SU-DHL-6 (cell line): ENCODE results near the gene PEX11A.

Source experiments
- H2AFZ ChIP-seq: fragments of 200-600 bp; sonication (generic); 2 replicates; pipeline ENCODE4 v1.6.1; 2014; ENCODE audit warnings: low read depth, mild to moderate bottlenecking, moderate library complexity, mixed read lengths, antibody characterized with exemption, low read length; ENCODE audit not compliant: severe bottlenecking
- H3F3A ChIP-seq: fragments of 200-600 bp; shearing (Covaris generic); 2 replicates; pipeline ENCODE4 v1.6.0; 2016; ENCODE audit warnings: antibody characterized with exemption, mild to moderate bottlenecking; ENCODE audit not compliant: insufficient read depth
- H3K27ac ChIP-seq: fragments of 200-600 bp; sonication (generic); 2 replicates; pipeline ENCODE4 v1.5.1; 2016; ENCODE audit warnings: low read depth, mild to moderate bottlenecking, low read length, moderate library complexity, mixed read lengths
- H3K27me3 ChIP-seq: fragments of 200-600 bp; sonication (generic), shearing (Covaris generic); 2 replicates; pipeline ENCODE4 v1.6.0; 2014; ENCODE audit warnings: mild to moderate bottlenecking, low read length
- H3K36me3 ChIP-seq: fragments of 200-600 bp; sonication (generic); 2 replicates; pipeline ENCODE4 v1.6.1; 2014; ENCODE audit warnings: mild to moderate bottlenecking, low read length, mixed read lengths
- H3K4me2 ChIP-seq: fragments of 300-600, 200-600 bp; shearing (Covaris generic), sonication (generic); 2 replicates; pipeline ENCODE4 v1.6.0; 2014; ENCODE audit warnings: low read length, low read depth, mild to moderate bottlenecking; ENCODE audit not compliant: poor library complexity, severe bottlenecking
- H3K4me3 ChIP-seq: fragments of 200-600 bp; sonication (generic); 2 replicates; pipeline ENCODE4 v1.5.1; 2014; ENCODE audit warnings: antibody characterized with exemption, low read length, mild to moderate bottlenecking, mixed read lengths; ENCODE audit not compliant: insufficient read depth, poor library complexity, severe bottlenecking
- H3K79me2 ChIP-seq: fragments of 200-600 bp; sonication (generic); 2 replicates; pipeline ENCODE4 v1.6.1; 2014; ENCODE audit warnings: mild to moderate bottlenecking, low read length, moderate library complexity; ENCODE audit not compliant: insufficient read depth
- H3K9ac ChIP-seq: fragments of 200-600 bp; sonication (generic); 2 replicates; pipeline ENCODE4 v1.7.0; 2014; ENCODE audit warnings: mild to moderate bottlenecking, low read length
- H3K9me2 ChIP-seq: fragments of 200-600 bp; sonication (generic); replicated peaks from 2 replicates; pipeline ENCODE4 v1.6.1; 2014; ENCODE audit warnings: low read length; ENCODE audit not compliant: insufficient read depth
- H3K9me3 ChIP-seq: fragments of 200-600 bp; sonication (generic); 2 replicates; pipeline ENCODE4 v1.6.1; 2014; ENCODE audit warnings: low read length, mixed read lengths; ENCODE audit not compliant: insufficient read depth
- H4K20me1 ChIP-seq: fragments of 200-600 bp; sonication (generic); 2 replicates; pipeline ENCODE4 v1.6.1; 2014; ENCODE audit warnings: low read depth, mild to moderate bottlenecking, antibody characterized with exemption, low read length, moderate library complexity, mixed read lengths
- EZH2phosphoT487 ChIP-seq: fragments of 200-600 bp; sonication (generic), shearing (Covaris generic); conservative IDR thresholded peaks from 2 replicates; pipeline ENCODE4 v1.6.1; 2018; ENCODE audit warnings: mild to moderate bottlenecking, antibody characterized with exemption, low read length, moderate library complexity, mixed read lengths
- TF ChIP-seq, protein P1 (sequence below): fragments of 200-600 bp; sonication (generic); IDR thresholded peaks from one replicate; pipeline ENCODE4 v1.5.1; 2017; ENCODE audit warnings: antibody characterized with exemption, mild to moderate bottlenecking, low read length, moderate library complexity; ENCODE audit not compliant: insufficient read depth, poor library complexity, severe bottlenecking

PEX11A gene

DNA sequence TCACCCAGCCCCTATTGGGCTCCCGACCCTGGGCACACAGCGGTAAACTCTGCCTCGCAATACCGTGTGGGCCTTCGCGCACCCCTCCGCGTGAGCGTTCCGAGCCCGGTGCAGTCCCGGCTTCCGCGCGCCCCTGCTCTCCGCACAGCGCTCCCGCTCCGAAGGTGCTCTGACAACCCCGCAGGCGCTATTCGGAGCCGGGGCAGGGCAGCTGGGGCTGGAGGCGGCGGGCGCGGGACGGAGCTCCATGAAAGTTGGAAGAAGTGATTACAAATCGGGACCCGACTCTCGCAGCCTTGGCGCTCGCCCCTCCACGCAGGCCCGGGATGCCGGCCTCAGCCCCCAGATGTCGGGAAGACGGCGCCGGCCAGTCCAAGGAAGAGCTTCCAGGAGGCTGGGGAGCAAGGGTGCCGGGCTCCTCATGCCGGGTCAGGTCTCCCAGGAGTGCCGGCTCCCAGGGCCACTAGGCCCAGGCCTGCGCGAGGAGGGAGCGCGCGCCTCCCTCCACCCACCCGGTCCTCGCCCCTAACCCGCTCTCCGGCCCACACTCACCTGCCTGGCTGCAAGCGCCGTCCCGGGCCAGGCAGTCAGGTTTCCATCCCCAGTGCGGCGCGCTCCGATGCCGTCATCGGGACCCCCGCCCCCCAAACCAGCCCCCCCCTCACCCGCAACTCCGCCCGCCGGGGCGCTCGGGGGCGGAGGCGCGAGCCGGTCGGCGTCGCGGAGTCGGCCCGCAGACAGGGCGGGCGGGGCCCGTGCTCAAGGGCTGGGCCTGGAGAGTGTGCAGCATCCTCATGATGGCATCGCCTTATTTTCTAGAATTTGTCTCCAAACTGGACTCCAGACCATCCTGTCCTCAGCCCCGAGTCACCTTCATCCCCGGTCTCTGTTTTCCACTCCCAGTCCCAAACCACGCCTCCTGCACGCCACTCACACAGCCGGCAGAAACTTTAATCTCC lies 35.4 kb downstream of the PEX11A start, which contains the start of gene KIF7:
KIF7 (minus strand) TSS at position 621 of the 959 bp plus-strand sequence. CDS start 2,537 bp downstream, outside the sequence.
- Histone ChIP-seq H3K9me2 (no peaks in the 10 kb centered on the region), H2AFZ (no peak within 1 kb of the TSS), H3K79me2 (no peaks in the 10 kb centered on the region), H3K4me2 (no peak within 1 kb of the TSS), H3K9me3 (no peaks in the 10 kb centered on the region), H3K4me3 (no peak within 1 kb of the TSS), H3K36me3 (no peaks in the 10 kb centered on the region), H4K20me1 (no peaks in the 10 kb centered on the region), H3K9ac (no peak within 1 kb of the TSS), H3K27ac (no peak within 1 kb of the TSS), H3F3A (no peaks in the 10 kb centered on the region), H3K27me3 (0 out of 2 replicates have a peak, but pooled peaks cover 3% of the 10 kb centered on the region)
- TF ChIP-seq, protein P1, sequence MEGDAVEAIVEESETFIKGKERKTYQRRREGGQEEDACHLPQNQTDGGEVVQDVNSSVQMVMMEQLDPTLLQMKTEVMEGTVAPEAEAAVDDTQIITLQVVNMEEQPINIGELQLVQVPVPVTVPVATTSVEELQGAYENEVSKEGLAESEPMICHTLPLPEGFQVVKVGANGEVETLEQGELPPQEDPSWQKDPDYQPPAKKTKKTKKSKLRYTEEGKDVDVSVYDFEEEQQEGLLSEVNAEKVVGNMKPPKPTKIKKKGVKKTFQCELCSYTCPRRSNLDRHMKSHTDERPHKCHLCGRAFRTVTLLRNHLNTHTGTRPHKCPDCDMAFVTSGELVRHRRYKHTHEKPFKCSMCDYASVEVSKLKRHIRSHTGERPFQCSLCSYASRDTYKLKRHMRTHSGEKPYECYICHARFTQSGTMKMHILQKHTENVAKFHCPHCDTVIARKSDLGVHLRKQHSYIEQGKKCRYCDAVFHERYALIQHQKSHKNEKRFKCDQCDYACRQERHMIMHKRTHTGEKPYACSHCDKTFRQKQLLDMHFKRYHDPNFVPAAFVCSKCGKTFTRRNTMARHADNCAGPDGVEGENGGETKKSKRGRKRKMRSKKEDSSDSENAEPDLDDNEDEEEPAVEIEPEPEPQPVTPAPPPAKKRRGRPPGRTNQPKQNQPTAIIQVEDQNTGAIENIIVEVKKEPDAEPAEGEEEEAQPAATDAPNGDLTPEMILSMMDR: no peak

DNA sequence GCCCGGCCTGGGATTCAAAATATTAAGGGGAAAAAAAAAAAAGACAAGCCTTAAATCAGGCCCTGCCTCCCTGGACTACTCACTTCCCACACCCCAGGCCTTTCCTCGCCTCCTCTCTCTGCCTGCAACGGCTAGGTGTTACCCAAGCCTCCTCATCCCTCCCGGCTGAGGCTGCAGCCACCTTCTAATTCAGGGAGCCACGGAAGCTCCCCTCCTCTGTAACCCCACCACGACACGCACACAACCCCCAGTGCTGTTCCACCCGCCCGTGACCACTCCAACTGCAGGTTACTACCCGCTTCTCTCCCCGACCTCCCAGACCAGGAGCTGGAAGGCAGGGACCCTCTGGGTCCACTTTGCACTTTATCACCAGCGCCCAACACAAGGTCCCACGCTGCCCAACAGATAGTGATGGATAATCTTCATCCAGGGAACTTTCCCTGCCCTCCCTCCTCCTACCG lies 36.2 kb downstream of the PEX11A start:
- H3K9me2 ChIP-seq: no peaks in the 10 kb centered on the region
- H3K27ac ChIP-seq: no peak overlapping the region
- no peaks in the 10 kb centered on the region for H4K20me1 ChIP-seq
- 0 out of 2 replicates have a peak, but pooled peaks cover 3% of the 10 kb centered on the region for H3K27me3 ChIP-seq
- no peak overlapping the region for H3K4me3 ChIP-seq
- no peaks in the 10 kb centered on the region for H3K9me3 ChIP-seq
- no peaks in the 10 kb centered on the region for H3K79me2 ChIP-seq
- no peak overlapping the region for H3K4me2 ChIP-seq
- no peaks in the 10 kb centered on the region for H3K36me3 ChIP-seq
- H3F3A ChIP-seq: no peaks in the 10 kb centered on the region
- H2AFZ ChIP-seq: no peak overlapping the region
- TF ChIP-seq EZH2phosphoT487: no peak
- TF ChIP-seq, protein P1: no peak
- no peak overlapping the region for H3K9ac ChIP-seq

DNA sequence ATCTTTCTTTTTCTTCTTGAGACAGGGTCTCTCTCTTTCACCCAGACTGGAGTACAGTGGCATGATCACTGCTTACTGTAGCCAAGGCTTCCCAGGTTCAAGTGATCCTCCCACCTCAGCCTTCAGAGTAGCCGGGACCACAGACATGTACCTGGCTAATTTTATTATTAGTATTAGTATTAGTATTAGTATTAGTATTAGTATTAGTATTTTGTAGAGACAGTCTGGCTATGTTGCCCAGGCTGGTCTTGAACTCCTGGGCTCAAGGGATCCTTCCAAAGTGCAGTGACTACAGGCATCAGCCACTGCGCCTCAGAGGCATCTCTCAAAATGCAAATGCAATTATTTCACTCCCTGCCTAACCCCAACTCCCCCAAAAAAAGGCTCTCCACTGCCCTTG lies 37.0 kb downstream of the PEX11A start:
- no peaks in the 10 kb centered on the region for H3K36me3 ChIP-seq
- no peak overlapping the region for H2AFZ ChIP-seq
- H4K20me1 ChIP-seq: no peaks in the 10 kb centered on the region
- no peaks in the 10 kb centered on the region for H3K79me2 ChIP-seq
- no peaks in the 10 kb centered on the region for H3K9me2 ChIP-seq
- no peak overlapping the region for H3K4me3 ChIP-seq
- 0 out of 2 replicates have a peak, but pooled peaks cover 3% of the 10 kb centered on the region for H3K27me3 ChIP-seq
- no peaks in the 10 kb centered on the region for H3F3A ChIP-seq
- H3K9me3 ChIP-seq: no peaks in the 10 kb centered on the region
- H3K27ac ChIP-seq: no peak overlapping the region
- H3K4me2 ChIP-seq: no peak overlapping the region
- H3K9ac ChIP-seq: no peak overlapping the region
- TF ChIP-seq, protein P1: no peak
- TF ChIP-seq EZH2phosphoT487: no peak
